Inflammatory macrophage treated with lipopolysaccharide for 4 hours (primary cell): ENCODE results near the gene SMIM14.
"Not testable (repeated sequence)": the region's sequence is repeated elsewhere in the genome, so short reads cannot be mapped to it uniquely, and the experiment has no call there.

Experiments used
- DNase-seq: peaks from one replicate; pipeline ENCODE4 v3.0.0-alpha.2; 2020

The SMIM14 gene

GRCh38 chr4:39642885-39643552, 4.4 kb upstream of the SMIM14 start:
- no peak for DNase-seq

- no peak for DNase-seq
Measured at GRCh38 chr4:39641451-39641850, 2.8 kb upstream of the SMIM14 start.

- DNase-seq, result peak; percentile 57
Measured at GRCh38 chr4:39637586-39638353, 895 bp downstream of the SMIM14 start.

GRCh38 chr4:39637221-39637585, 1.5 kb downstream of the SMIM14 start:
- DNase-seq, result no peak

GRCh38 chr4:39636531-39637184, 2.0 kb downstream of the SMIM14 start:
- DNase-seq, result peak; percentile 76

GRCh38 chr4:39635023-39635422, 3.6 kb downstream of the SMIM14 start:
- no peak for DNase-seq

GRCh38 chr4:39631700-39632079, 7.0 kb downstream of the SMIM14 start:
- no peak for DNase-seq

- no peak for DNase-seq
Measured at GRCh38 chr4:39627413-39627812, 11.3 kb downstream of the SMIM14 start.

- DNase-seq, result no peak
Measured at GRCh38 chr4:39626913-39627312, 11.8 kb downstream of the SMIM14 start.

GRCh38 chr4:39626261-39626660, 12.4 kb downstream of the SMIM14 start:
- peak; percentile 81 for DNase-seq

- DNase-seq, result peak; percentile 52
Measured at GRCh38 chr4:39621582-39621981, 17.1 kb downstream of the SMIM14 start.

- DNase-seq, result no peak
Measured at GRCh38 chr4:39620551-39621313, 17.9 kb downstream of the SMIM14 start.

- no peak for DNase-seq
Measured at GRCh38 chr4:39617534-39617933, 21.1 kb downstream of the SMIM14 start.

GRCh38 chr4:39616651-39617050, 22.0 kb downstream of the SMIM14 start:
- no peak for DNase-seq

- not testable (repeated sequence) for DNase-seq
Measured at GRCh38 chr4:39616112-39616511, 22.6 kb downstream of the SMIM14 start.

GRCh38 chr4:39614487-39615162, 24.0 kb downstream of the SMIM14 start:
- DNase-seq, result no peak

- no peak for DNase-seq
Measured at GRCh38 chr4:39613093-39613656, 25.5 kb downstream of the SMIM14 start.

- DNase-seq, result peak; percentile 78
Measured at GRCh38 chr4:39609454-39609931, 29.2 kb downstream of the SMIM14 start.

GRCh38 chr4:39608451-39608850, 30.2 kb downstream of the SMIM14 start:
- DNase-seq, result peak; percentile 72

- no peak for DNase-seq
Measured at GRCh38 chr4:39606747-39607146, 31.9 kb downstream of the SMIM14 start.

- peak; percentile 29 for DNase-seq
Measured at GRCh38 chr4:39597695-39598381, 40.8 kb downstream of the SMIM14 start.

- DNase-seq, result no peak
Measured at GRCh38 chr4:39596971-39597370, 41.7 kb downstream of the SMIM14 start.
